Stomach (tissue), 9 donors: ENCODE results near the gene HYOU1. TPM values are rescaled to one million over a fixed set of nuclear protein-coding genes. Genes with fewer than 3 reads are reported as not detected.

ENCODE experiments used
- DNase-seq, 2 donors: peaks; one replicate each; pipeline versions ENCODE4 v3.0.0 to v3.0.0-alpha.2; 2013 to 2019
- H3K27ac ChIP-seq, 5 donors: fragments of 200-600 bp in 4 of 5; sonication (generic) in 4 of 5; one replicate each; pipeline ENCODE4 v1.5.1; 2013 to 2019; ENCODE audit warnings: mild to moderate bottlenecking in 1 of 5, moderate library complexity in 1 of 5
- H3K27me3 ChIP-seq, 3 donors: fragments of 200-600 bp; sonication (generic); one replicate each; pipeline ENCODE4 v1.5.1; 2017 to 2019; ENCODE audit warnings: mixed run types in 1 of 3
- H3K36me3 ChIP-seq, 4 donors: fragments of 200-600 bp; sonication (generic); 1 replicate in 3 of 4; 2 replicates in 1 of 4; pipeline ENCODE4 v1.5.1; 2016 to 2019
- H3K4me1 ChIP-seq, 4 donors: fragments of 200-600 bp; sonication (generic); one replicate each; pipeline ENCODE4 v1.5.1; 2016 to 2019
- H3K4me3 ChIP-seq, 4 donors: fragments of 200-600 bp; sonication (generic) in 3 of 4; one replicate each; pipeline ENCODE4 v1.5.1; 2016 to 2019; ENCODE audit warnings: mild to moderate bottlenecking in 1 of 4
- H3K9me3 ChIP-seq, 4 donors: fragments of 200-600 bp; sonication (generic); one replicate each; pipeline ENCODE4 v1.5.1; 2016 to 2019
- EP300 ChIP-seq: sonication (generic); formaldehyde crosslinking; IDR thresholded peaks from one replicate; pipeline ENCODE4 v1.6.1; 2017; ENCODE audit warnings: antibody characterized with exemption
- POLR2A ChIP-seq, 4 donors: fragments of 450-650 bp; IDR thresholded peaks; one replicate each; pipeline ENCODE4 v1.6.1; 2016; ENCODE audit warnings: antibody characterized with exemption in 4 of 4, control low read depth in 2 of 4, mild to moderate bottlenecking in 1 of 4, moderate library complexity in 1 of 4
- POLR2AphosphoS5 ChIP-seq, 3 donors: sonication (generic); formaldehyde crosslinking; IDR thresholded peaks; one replicate each; pipeline ENCODE4 v1.6.1; 2016; ENCODE audit warnings: antibody characterized with exemption in 3 of 3
- WGBS, 5 donors: extraction: QIAGEN DNeasy Blood & Tissue Kit in 3 of 5; methylation state at CpG; one replicate each; pipeline versions ENCODE4 v1.1.5 to v1.1.7; 2013 to 2018; 5-methylcytosine and 5-hydroxymethylcytosine counted together
- intact Hi-C: fragments of 100-400 bp; cut with DNase I; formaldehyde crosslinking; loops from one replicate; pipeline ENCODE4 v1.15.1; 2023; ENCODE audit warnings: low total_unique reads
- polyA plus RNA-seq, 3 donors: library from polyadenylated mRNA; stranded (reverse); fragments of 200-250 nt; gene quantifications; one replicate each; pipeline ENCODE4 v1.2.3, GENCODE V29; 2013
- total RNA-seq, 5 donors: library from RNA; depleted of rRNA; stranded (reverse); fragments of >200 nt; gene quantifications; one replicate each; pipeline versions ENCODE4 v1.1.0 to v1.2.3, GENCODE V29; 2014 to 2016
- TF ChIP-seq, protein P1 (sequence below), 7 experiments: fragments of 450-650 bp in 4 of 7; fragments of 200-600 bp in 3 of 7; sonication (generic) in 3 of 7; IDR thresholded peaks; one replicate each; pipeline ENCODE4 v1.5.1; 2016 to 2019; ENCODE audit warnings: antibody characterized with exemption in 7 of 7, control low read depth in 2 of 7, mild to moderate bottlenecking in 1 of 7
- donor health status: healthy with polysubstance abuse.
- donor health status: Bipolar disorder and iron deficiency.
- donor health status: healthy.

Gene HYOU1
- total and polyA plus RNA-seq, 8 donors = 12.7 to 127 (median 62.6) TPM

DNA sequence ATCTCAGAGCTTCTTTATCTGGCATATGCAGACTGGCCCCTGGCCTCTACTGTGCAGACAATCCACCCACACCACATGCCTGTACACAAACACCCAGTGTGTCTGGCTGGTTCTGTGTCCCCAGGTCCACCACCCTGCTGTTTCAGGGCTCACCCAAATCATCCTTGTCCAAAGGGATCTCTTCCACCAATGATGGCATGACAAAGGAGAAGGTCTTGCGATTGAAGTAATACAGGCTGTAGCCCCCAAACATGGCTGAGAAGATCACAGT lies 28.0 kb downstream of the HYOU1 start:
- 62 to 95% (median 68%) methylated on average over 1 of the region's 1 CpG for WGBS, 5 donors
- H3K27me3 ChIP-seq = no peaks in the 10 kb centered on the region
- peaks cover 28 to 64% (median 59%) of the 10 kb centered on the region in 4 donors for H3K4me1 ChIP-seq
- peaks cover 14 to 40% (median 36%) of the 10 kb centered on the region in 4 donors for H3K36me3 ChIP-seq
- intact Hi-C loops = no loop called here
- peak overlapping the region in 3 of 4 donors; percentile 12 to 85 (median 60) for H3K4me3 ChIP-seq
- H3K9me3 ChIP-seq = no peaks in the 10 kb centered on the region
- TF ChIP-seq POLR2A (IDR thresholded peaks at IDR 0.05) (no peak), POLR2AphosphoS5 (IDR thresholded peaks at IDR 0.05) (no peak), EP300 (no peak)
- TF ChIP-seq, protein P1, sequence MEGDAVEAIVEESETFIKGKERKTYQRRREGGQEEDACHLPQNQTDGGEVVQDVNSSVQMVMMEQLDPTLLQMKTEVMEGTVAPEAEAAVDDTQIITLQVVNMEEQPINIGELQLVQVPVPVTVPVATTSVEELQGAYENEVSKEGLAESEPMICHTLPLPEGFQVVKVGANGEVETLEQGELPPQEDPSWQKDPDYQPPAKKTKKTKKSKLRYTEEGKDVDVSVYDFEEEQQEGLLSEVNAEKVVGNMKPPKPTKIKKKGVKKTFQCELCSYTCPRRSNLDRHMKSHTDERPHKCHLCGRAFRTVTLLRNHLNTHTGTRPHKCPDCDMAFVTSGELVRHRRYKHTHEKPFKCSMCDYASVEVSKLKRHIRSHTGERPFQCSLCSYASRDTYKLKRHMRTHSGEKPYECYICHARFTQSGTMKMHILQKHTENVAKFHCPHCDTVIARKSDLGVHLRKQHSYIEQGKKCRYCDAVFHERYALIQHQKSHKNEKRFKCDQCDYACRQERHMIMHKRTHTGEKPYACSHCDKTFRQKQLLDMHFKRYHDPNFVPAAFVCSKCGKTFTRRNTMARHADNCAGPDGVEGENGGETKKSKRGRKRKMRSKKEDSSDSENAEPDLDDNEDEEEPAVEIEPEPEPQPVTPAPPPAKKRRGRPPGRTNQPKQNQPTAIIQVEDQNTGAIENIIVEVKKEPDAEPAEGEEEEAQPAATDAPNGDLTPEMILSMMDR (IDR thresholded peaks at IDR 0.05) = no peak
- no peak for DNase-seq
- H3K27ac ChIP-seq = peak overlapping the region; percentile 79 to 93 (median 92)

DNA sequence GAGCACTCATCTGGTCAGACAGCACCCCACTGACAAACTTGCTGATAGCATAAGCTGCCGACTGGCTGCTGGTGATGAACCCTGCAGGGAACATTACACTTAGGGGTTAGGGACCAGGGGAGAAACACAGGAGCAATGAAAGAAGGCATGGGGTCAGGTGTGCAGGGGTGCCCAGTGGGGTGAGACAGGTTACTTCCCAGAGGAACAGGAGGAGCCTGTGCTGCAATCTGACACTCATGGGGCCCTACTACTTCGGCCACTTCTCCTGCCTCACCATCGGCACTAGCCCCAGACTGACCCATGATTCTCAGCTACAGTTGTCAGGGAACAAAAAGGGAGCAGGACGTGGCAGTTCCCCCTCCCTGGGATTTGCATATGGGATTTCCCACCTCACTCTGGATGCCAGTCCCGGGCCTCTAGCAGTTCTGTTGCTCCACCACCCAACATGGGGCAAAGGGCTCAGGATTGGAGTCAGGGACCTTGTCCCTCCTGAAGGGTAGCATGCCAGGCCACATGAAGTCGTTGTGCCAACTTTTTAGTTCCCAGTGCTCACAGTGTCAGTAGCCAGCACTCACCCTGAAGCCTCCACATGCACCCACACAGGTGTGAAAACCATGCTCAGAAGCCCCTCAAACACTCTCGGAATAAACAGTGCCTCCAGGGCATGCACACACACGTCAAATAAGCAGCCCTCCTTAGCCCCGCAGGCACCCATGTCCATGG lies 28.5 kb downstream of the HYOU1 start:
- DNase-seq = no peak

DNA sequence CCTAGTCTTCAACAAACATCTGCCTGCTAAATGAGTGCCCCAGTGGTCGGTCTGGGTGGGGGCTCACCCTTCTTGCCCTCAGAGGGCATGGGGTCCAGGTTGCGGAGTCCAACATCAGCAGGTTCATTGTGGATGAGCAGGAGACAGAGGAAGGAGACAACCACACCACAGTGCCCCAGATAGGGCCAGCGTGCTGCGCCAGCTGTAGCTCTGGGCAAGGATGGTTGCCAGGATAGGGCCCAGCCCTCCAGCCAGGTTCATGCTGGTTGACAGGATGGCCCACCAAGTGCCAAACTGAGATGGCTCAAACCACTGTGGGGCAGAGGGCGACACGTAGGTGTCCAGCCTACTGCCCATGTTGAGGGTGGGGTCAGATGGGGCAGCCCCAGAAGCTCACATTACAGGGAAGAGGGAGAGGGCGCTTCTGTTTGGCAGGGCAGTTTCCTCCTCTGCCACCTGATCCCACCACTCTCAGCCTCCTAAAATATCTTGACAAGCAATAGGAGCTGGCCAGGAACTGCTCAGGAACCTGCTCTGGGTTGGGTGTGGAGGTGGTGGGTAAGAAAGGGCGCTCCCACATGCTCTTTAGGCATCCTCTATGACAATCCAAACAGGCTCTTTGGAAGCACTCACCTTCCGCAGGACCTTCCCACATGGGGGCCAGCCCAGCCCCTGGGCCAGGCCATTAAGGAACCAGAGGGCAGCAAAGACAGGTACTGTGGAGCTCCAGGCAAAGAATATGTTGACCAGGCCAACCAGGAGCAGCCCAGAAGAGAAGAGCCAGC lies 29.3 kb downstream of the HYOU1 start:
- Histone ChIP-seq H3K27me3 (no peaks in the 10 kb centered on the region), H3K4me1 (peaks cover 28 to 76% (median 65%) of the 10 kb centered on the region in 4 donors), H3K27ac (no peak overlapping the region), H3K9me3 (no peaks in the 10 kb centered on the region), H3K36me3 (peaks cover 23 to 53% (median 48%) of the 10 kb centered on the region in 4 donors), H3K4me3 (peak overlapping the region in 1 of 4 donors; percentile 85)
- no peak for DNase-seq
- no peak for TF ChIP-seq POLR2AphosphoS5 (IDR thresholded peaks at IDR 0.05)
- no peak for TF ChIP-seq POLR2A (IDR thresholded peaks at IDR 0.05)
- TF ChIP-seq, protein P1 (IDR thresholded peaks at IDR 0.05) = no peak
- TF ChIP-seq EP300 = no peak
- intact Hi-C loops = no loop called here
- WGBS, 5 donors = 87 to 98% (median 92%) methylated on average over 5 to 9 of the region's 9 CpGs

More for the DNA sequence above, 28.5 kb downstream of the HYOU1 start:
- no peak for TF ChIP-seq POLR2A (IDR thresholded peaks at IDR 0.05)
- TF ChIP-seq, protein P1 (IDR thresholded peaks at IDR 0.05) = no peak
- TF ChIP-seq POLR2AphosphoS5 (IDR thresholded peaks at IDR 0.05) = no peak
- Histone ChIP-seq H3K27ac (peak overlapping the region in 4 of 5 donors; percentile 89 to 93 (median 92)), H3K36me3 (peaks cover 16 to 45% (median 41%) of the 10 kb centered on the region in 4 donors), H3K4me3 (peak overlapping the region in 2 of 4 donors; percentile 12 to 85), H3K9me3 (no peaks in the 10 kb centered on the region), H3K27me3 (no peaks in the 10 kb centered on the region), H3K4me1 (peaks cover 28 to 69% (median 63%) of the 10 kb centered on the region in 4 donors)
- 35 to 64% (median 41%) methylated on average over 8 to 9 of the region's 9 CpGs for WGBS, 5 donors
- intact Hi-C loops = no loop called here

DNA sequence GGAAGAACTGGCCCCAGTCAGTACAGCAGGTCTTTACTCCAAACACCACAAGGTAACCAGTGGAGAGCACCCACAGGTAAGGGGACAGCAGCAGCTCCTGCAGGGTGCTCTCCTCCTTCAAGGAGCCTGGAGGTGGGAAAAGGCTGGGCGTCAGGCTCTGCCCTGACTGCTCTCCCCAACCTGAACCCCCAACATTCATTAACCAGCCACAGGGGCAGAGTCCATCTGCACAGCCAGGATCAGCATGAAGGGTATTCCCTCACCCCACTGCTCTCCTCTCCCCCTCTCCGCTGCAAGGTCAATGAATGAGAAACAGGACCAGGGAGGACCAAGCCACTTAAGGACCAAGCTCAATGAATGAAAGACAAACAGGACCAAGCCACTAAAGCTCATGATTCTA lies 30.0 kb downstream of the HYOU1 start:
- Histone ChIP-seq H3K9me3 (no peaks in the 10 kb centered on the region), H3K27ac (no peak overlapping the region), H3K4me1 (peaks cover 28 to 83% (median 71%) of the 10 kb centered on the region in 4 donors), H3K27me3 (no peaks in the 10 kb centered on the region), H3K4me3 (peak overlapping the region in 1 of 4 donors; percentile 13), H3K36me3 (peaks cover 29 to 61% (median 55%) of the 10 kb centered on the region in 4 donors)
- WGBS, 5 donors = 79 to 100% (median 83%) methylated on average over 2 of the region's 2 CpGs
- intact Hi-C loops = no loop called here
- peak in 1 of 2 donors; percentile 53 for DNase-seq
- TF ChIP-seq, protein P1 (IDR thresholded peaks at IDR 0.05) = no peak
- no peak for TF ChIP-seq EP300
- TF ChIP-seq POLR2AphosphoS5 (IDR thresholded peaks at IDR 0.05) = no peak
- TF ChIP-seq POLR2A (IDR thresholded peaks at IDR 0.05) = no peak
